Upper lobe of left lung (tissue), 4 donors: ENCODE data around the gene SHROOM2.

ENCODE experiments used
- POLR2A ChIP-seq, 4 donors: fragments of 450-650 bp; IDR thresholded peaks; one replicate each; pipeline ENCODE4 v1.5.1; 2016 to 2017; ENCODE audit warnings: antibody characterized with exemption in 4 of 4, mild to moderate bottlenecking in 2 of 4
- POLR2AphosphoS5 ChIP-seq, 2 donors: sonication (generic); formaldehyde crosslinking; IDR thresholded peaks; one replicate each; pipeline ENCODE4 v1.5.1; 2017; ENCODE audit warnings: antibody characterized with exemption in 2 of 2
- TF ChIP-seq, protein P1 (sequence below), 6 experiments: fragments of 450-650 bp in 4 of 6; fragments of 200-600 bp in 2 of 6; sonication (generic) in 2 of 6; IDR thresholded peaks; one replicate each; pipeline ENCODE4 v1.5.1; 2016 to 2019; ENCODE audit warnings: antibody characterized with exemption in 6 of 6

- TF ChIP-seq, protein P1, sequence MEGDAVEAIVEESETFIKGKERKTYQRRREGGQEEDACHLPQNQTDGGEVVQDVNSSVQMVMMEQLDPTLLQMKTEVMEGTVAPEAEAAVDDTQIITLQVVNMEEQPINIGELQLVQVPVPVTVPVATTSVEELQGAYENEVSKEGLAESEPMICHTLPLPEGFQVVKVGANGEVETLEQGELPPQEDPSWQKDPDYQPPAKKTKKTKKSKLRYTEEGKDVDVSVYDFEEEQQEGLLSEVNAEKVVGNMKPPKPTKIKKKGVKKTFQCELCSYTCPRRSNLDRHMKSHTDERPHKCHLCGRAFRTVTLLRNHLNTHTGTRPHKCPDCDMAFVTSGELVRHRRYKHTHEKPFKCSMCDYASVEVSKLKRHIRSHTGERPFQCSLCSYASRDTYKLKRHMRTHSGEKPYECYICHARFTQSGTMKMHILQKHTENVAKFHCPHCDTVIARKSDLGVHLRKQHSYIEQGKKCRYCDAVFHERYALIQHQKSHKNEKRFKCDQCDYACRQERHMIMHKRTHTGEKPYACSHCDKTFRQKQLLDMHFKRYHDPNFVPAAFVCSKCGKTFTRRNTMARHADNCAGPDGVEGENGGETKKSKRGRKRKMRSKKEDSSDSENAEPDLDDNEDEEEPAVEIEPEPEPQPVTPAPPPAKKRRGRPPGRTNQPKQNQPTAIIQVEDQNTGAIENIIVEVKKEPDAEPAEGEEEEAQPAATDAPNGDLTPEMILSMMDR (IDR thresholded peaks at IDR 0.05) = no peak
- TF ChIP-seq POLR2A (IDR thresholded peaks at IDR 0.05) (no peak), POLR2AphosphoS5 (IDR thresholded peaks at IDR 0.05) (no peak)
Measured at GRCh38 chrX:9926002-9926401, 139.8 kb downstream of the SHROOM2 start.
